ENCODE results near the gene SCARF2.

GRCh38 chr22:20469110-20469868, 31.7 kb upstream of the SCARF2 start:
- no peak for TF ChIP-seq RAD21 (conservative IDR thresholded peaks at IDR 0.05)
- TF ChIP-seq, protein P1, sequence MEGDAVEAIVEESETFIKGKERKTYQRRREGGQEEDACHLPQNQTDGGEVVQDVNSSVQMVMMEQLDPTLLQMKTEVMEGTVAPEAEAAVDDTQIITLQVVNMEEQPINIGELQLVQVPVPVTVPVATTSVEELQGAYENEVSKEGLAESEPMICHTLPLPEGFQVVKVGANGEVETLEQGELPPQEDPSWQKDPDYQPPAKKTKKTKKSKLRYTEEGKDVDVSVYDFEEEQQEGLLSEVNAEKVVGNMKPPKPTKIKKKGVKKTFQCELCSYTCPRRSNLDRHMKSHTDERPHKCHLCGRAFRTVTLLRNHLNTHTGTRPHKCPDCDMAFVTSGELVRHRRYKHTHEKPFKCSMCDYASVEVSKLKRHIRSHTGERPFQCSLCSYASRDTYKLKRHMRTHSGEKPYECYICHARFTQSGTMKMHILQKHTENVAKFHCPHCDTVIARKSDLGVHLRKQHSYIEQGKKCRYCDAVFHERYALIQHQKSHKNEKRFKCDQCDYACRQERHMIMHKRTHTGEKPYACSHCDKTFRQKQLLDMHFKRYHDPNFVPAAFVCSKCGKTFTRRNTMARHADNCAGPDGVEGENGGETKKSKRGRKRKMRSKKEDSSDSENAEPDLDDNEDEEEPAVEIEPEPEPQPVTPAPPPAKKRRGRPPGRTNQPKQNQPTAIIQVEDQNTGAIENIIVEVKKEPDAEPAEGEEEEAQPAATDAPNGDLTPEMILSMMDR (IDR thresholded peaks at IDR 0.05; ENCODE audit: poor library complexity, severe bottlenecking), result no peak
- TF ChIP-seq, protein P2, sequence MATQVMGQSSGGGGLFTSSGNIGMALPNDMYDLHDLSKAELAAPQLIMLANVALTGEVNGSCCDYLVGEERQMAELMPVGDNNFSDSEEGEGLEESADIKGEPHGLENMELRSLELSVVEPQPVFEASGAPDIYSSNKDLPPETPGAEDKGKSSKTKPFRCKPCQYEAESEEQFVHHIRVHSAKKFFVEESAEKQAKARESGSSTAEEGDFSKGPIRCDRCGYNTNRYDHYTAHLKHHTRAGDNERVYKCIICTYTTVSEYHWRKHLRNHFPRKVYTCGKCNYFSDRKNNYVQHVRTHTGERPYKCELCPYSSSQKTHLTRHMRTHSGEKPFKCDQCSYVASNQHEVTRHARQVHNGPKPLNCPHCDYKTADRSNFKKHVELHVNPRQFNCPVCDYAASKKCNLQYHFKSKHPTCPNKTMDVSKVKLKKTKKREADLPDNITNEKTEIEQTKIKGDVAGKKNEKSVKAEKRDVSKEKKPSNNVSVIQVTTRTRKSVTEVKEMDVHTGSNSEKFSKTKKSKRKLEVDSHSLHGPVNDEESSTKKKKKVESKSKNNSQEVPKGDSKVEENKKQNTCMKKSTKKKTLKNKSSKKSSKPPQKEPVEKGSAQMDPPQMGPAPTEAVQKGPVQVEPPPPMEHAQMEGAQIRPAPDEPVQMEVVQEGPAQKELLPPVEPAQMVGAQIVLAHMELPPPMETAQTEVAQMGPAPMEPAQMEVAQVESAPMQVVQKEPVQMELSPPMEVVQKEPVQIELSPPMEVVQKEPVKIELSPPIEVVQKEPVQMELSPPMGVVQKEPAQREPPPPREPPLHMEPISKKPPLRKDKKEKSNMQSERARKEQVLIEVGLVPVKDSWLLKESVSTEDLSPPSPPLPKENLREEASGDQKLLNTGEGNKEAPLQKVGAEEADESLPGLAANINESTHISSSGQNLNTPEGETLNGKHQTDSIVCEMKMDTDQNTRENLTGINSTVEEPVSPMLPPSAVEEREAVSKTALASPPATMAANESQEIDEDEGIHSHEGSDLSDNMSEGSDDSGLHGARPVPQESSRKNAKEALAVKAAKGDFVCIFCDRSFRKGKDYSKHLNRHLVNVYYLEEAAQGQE (IDR thresholded peaks at IDR 0.05; ENCODE audit: borderline replicate concordance), result no peak
- no peak for TF ChIP-seq EZH2 (IDR thresholded peaks at IDR 0.05; ENCODE audit: borderline replicate concordance, insufficient read depth, low read length, poor library complexity, severe bottlenecking)
- TF ChIP-seq POLR2AphosphoS5 (IDR thresholded peaks at IDR 0.05), result no peak

Data from neural cell (in vitro differentiated cells).